Tibial artery (tissue), 4 donors: ENCODE measurements around the gene CLEC2A.
"Not testable (repeated sequence)": the region's sequence is repeated elsewhere in the genome, so short reads cannot be mapped to it uniquely, and the experiment has no call there.

Experiments
- DNase-seq, 2 donors: peaks; one replicate each; pipeline ENCODE4 v3.0.0-alpha.2; 2019
- H3K27ac ChIP-seq, 2 donors: fragments of 200-600 bp; sonication (generic) in 1 of 2; 1 replicate in 1 of 2; 2 replicates in 1 of 2; pipeline ENCODE4 v1.5.1; 2018 to 2019; ENCODE audit warnings: mild to moderate bottlenecking in 1 of 2
- H3K27me3 ChIP-seq, 2 donors: fragments of 200-600 bp; sonication (generic) in 1 of 2; one replicate each; pipeline versions ENCODE4 v1.5.1 to v1.6.0; 2016 to 2019
- H3K36me3 ChIP-seq, 3 donors: fragments of 200-600 bp; sonication (generic) in 2 of 3; one replicate each; pipeline ENCODE4 v1.5.1; 2016 to 2019; ENCODE audit warnings: mild to moderate bottlenecking in 2 of 3
- H3K4me1 ChIP-seq, 4 donors: fragments of 200-600 bp; sonication (generic) in 2 of 4; 1 replicate in 3 of 4; 2 replicates in 1 of 4; pipeline ENCODE4 v1.5.1; 2016 to 2019
- H3K4me3 ChIP-seq, 2 donors: fragments of 200-600 bp; sonication (generic) in 1 of 2; 1 replicate in 1 of 2; 2 replicates in 1 of 2; pipeline ENCODE4 v1.5.1; 2018 to 2019; ENCODE audit warnings: mild to moderate bottlenecking in 2 of 2
- H3K9me3 ChIP-seq, 3 donors: fragments of 200-600 bp; sonication (generic) in 1 of 3; one replicate each; pipeline ENCODE4 v1.5.1; 2016 to 2019
- CTCF ChIP-seq, 2 experiments: fragments of 200-600 bp in 1 of 2; fragments of 450-650 bp in 1 of 2; IDR thresholded peaks; one replicate each; pipeline ENCODE4 v1.5.1; 2017 to 2019; ENCODE audit warnings: antibody characterized with exemption in 2 of 2, mild to moderate bottlenecking in 1 of 2, moderate library complexity in 1 of 2
- intact Hi-C: fragments of 100-400 bp; cut with DNase I; formaldehyde crosslinking; loops from one replicate; pipeline ENCODE4 v1.15.0; 2023; ENCODE audit warnings: low total_unique reads

CLEC2A gene

GRCh38 chr12:9971181-9971580 is 39.0 kb upstream of the CLEC2A start, which contains the start of gene CLEC12A:
CLEC12A (plus strand) TSS chr12:9971409; CDS start chr12:9971597, 188 bp downstream.
- no peak for DNase-seq
- Histone ChIP-seq H3K36me3 (no peaks in the 10 kb centered on the region), H3K9me3 (no peaks in the 10 kb centered on the region), H3K4me3 (no peak within 1 kb of the TSS), H3K4me1 (no peaks in the 10 kb centered on the region), H3K27ac (no peak within 1 kb of the TSS), H3K27me3 (no peaks in the 10 kb centered on the region)
- intact Hi-C loops: no loop called here
- no peak for TF ChIP-seq CTCF (IDR thresholded peaks at IDR 0.05)

DNA sequence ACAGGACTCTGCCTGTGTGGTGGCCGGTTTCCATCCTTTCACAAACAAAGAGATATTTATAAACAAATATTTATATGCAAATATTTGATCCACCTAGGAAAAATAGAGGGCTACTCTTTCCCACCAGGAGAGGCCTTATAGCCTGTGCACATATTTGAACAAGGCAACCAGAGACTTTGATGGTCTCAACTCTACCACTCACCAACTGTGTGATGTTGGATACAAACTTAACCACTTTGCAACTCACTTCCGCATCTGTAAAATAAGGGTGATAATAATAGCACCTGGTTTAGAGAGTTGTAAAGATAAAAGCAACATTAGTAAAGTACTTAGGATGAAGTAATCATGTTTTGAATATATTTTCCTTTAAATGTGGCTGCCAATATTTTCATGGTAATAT is 37.5 kb upstream of the CLEC2A start:
- no peaks in the 10 kb centered on the region for H3K9me3 ChIP-seq
- no peak for TF ChIP-seq CTCF (IDR thresholded peaks at IDR 0.05)
- no peaks in the 10 kb centered on the region for H3K36me3 ChIP-seq
- H3K4me1 ChIP-seq: no peaks in the 10 kb centered on the region
- intact Hi-C loops: no loop called here
- no peak overlapping the region for H3K4me3 ChIP-seq
- no peaks in the 10 kb centered on the region for H3K27me3 ChIP-seq
- DNase-seq: no peak
- no peak overlapping the region for H3K27ac ChIP-seq

- TF ChIP-seq CTCF (IDR thresholded peaks at IDR 0.05): no peak
- no peak overlapping the region for H3K27ac ChIP-seq
- no peaks in the 10 kb centered on the region for H3K4me1 ChIP-seq
- H3K27me3 ChIP-seq: no peaks in the 10 kb centered on the region
- no peak for DNase-seq
- intact Hi-C loops: no loop called here
- no peaks in the 10 kb centered on the region for H3K36me3 ChIP-seq
- no peak overlapping the region for H3K4me3 ChIP-seq
- H3K9me3 ChIP-seq: no peaks in the 10 kb centered on the region
These were observed 29.7 kb upstream of the CLEC2A start for GRCh38 chr12:9961901-9962300.

DNA sequence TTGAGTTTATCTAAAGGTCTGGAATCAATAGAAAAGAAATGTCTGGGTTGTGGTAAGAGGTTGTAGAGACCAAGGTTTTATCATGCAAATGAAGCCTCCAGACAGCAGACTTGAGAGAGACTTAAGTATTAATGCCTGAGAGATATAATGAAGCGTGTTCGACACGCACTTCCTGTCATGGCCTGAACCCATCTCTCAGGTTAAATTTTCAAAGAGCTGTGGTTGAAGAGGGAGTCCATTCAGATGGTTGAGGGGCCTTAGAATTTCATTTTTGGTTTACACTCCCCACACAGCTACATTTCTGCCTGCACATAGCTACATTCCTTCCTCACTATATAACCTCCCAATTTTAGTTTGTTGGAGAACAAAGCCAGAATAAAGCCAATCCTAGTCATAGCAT is 28.9 kb upstream of the CLEC2A start:
- Histone ChIP-seq H3K36me3 (no peaks in the 10 kb centered on the region), H3K27ac (no peak overlapping the region), H3K27me3 (no peaks in the 10 kb centered on the region), H3K9me3 (no peaks in the 10 kb centered on the region), H3K4me1 (no peaks in the 10 kb centered on the region), H3K4me3 (no peak overlapping the region)
- intact Hi-C loops: no loop called here
- DNase-seq: no peak
- TF ChIP-seq CTCF (IDR thresholded peaks at IDR 0.05): no peak

DNA sequence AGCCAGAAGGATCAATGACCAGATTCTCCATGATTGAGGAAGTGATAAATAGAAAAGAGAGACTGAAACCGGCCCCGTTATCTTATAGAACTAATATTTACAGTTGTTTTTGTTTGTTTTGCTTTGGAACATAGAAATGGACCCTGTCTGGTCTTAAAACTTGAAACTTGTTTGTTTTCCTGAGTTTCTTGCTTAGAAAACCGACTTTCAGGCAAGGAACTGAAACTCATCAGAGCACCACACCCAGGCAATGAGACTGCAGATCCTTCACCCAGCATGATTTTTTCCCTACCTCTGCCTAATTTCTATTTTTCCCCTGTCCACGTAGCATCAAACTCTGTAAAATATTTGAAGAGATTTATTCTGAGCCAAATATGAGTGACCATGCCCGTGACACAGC is 28.4 kb upstream of the CLEC2A start:
- H3K27me3 ChIP-seq: no peaks in the 10 kb centered on the region
- H3K4me3 ChIP-seq: no peak overlapping the region
- TF ChIP-seq CTCF (IDR thresholded peaks at IDR 0.05): no peak
- intact Hi-C loops: no loop called here
- no peaks in the 10 kb centered on the region for H3K4me1 ChIP-seq
- DNase-seq: no peak
- no peaks in the 10 kb centered on the region for H3K36me3 ChIP-seq
- H3K27ac ChIP-seq: no peak overlapping the region
- no peaks in the 10 kb centered on the region for H3K9me3 ChIP-seq

DNA sequence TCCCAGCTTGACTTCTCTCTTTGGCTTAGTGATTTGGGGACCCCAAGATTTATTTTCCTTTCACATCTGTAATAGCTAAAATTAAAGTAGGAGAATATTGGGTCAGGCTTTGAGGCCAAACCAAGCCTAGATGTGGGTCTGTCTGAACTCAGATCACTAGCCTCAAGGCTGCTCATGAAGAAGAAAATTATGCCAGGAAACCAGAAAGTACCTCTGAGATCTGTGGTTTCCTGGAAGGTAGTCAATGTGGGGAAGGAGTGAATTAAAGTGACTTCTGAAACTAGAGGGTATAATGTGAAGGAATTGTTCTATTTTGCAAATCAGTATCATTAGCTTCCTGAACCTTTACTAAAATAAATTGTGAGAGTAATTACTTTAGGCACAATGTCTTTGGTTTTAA is 25.7 kb upstream of the CLEC2A start:
- no peak for TF ChIP-seq CTCF (IDR thresholded peaks at IDR 0.05)
- H3K4me3 ChIP-seq: no peak overlapping the region
- intact Hi-C loops: no loop called here
- H3K27ac ChIP-seq: no peak overlapping the region
- DNase-seq: no peak
- H3K4me1 ChIP-seq: no peaks in the 10 kb centered on the region
- no peaks in the 10 kb centered on the region for H3K9me3 ChIP-seq
- no peaks in the 10 kb centered on the region for H3K27me3 ChIP-seq
- H3K36me3 ChIP-seq: no peaks in the 10 kb centered on the region

GRCh38 chr12:9952954-9953729 is 21.0 kb upstream of the CLEC2A start:
- H3K9me3 ChIP-seq, intact Hi-C loops, H3K27me3 ChIP-seq, DNase-seq, H3K27ac ChIP-seq, H3K36me3 ChIP-seq, H3K4me1 ChIP-seq, H3K4me3 ChIP-seq: not testable (repeated sequence)
